CD4-positive, alpha-beta T cell (primary cell): ENCODE measurements around the gene ANKRD44. TPM values are rescaled to one million over a fixed set of nuclear protein-coding genes. Genes with fewer than 3 reads are reported as not detected.

Source experiments
- ATAC-seq: fragments of 200-7000 bp; cut with Tn5 transposase; one replicate; pipeline ENCODE4 v1.10.0; 2022; ENCODE audit warnings: mild to moderate bottlenecking; ENCODE audit not compliant: poor library complexity
- CTCF ChIA-PET: fragments of 350-600 bp; sonication (Branson Sonifier 250); formaldehyde crosslinking; loops from one replicate; lab custom pipeline; 2021; ENCODE audit warnings: antibody characterized with exemption, inconsistent platforms; lab: Charles Lee
- POLR2A ChIA-PET: fragments of 350-600 bp; sonication (Branson Sonifier 250); formaldehyde crosslinking; loops from one replicate; lab custom pipeline; 2021; ENCODE audit warnings: antibody characterized with exemption, inconsistent platforms; lab: Charles Lee
- DNase-seq, 14 experiments: peaks; one replicate each; pipeline ENCODE4 v3.0.0-alpha.2; 2013 to 2020; ENCODE audit warnings: mixed read lengths in 2 of 14
- H3K27ac ChIP-seq, 2 donors: one replicate each; pipeline versions ENCODE4 v1.5.1 to v1.7.0; 2013; ENCODE audit warnings: low read length in 2 of 2, low read depth in 1 of 2, mild to moderate bottlenecking in 1 of 2
- H3K27me3 ChIP-seq, 2 experiments: 1 replicate in 1 of 2; 2 replicates in 1 of 2; pipeline versions ENCODE4 v1.6.1 to v1.7.0; 2013; ENCODE audit warnings: low read length in 2 of 2, control low read depth in 1 of 2, mild to moderate bottlenecking in 1 of 2, moderate library complexity in 1 of 2; ENCODE audit not compliant: insufficient read depth in 2 of 2, control insufficient read depth in 1 of 2
- H3K36me3 ChIP-seq: one replicate; pipeline ENCODE4 v1.6.1; 2013; ENCODE audit warnings: low read length, control low read depth; ENCODE audit not compliant: insufficient read depth
- H3K4me1 ChIP-seq: one replicate; pipeline ENCODE4 v1.6.1; 2013; ENCODE audit warnings: low read length, control low read depth; ENCODE audit not compliant: insufficient read depth
- H3K4me3 ChIP-seq: one replicate; pipeline ENCODE4 v1.5.1; 2013; ENCODE audit warnings: mild to moderate bottlenecking, low read length, moderate library complexity
- H3K9me3 ChIP-seq, 2 experiments: 1 replicate in 1 of 2; 2 replicates in 1 of 2; pipeline versions ENCODE4 v1.6.1 to v1.7.0; 2013; ENCODE audit warnings: low read length in 2 of 2, mild to moderate bottlenecking in 2 of 2, control low read depth in 1 of 2, moderate library complexity in 1 of 2; ENCODE audit not compliant: control insufficient read depth in 1 of 2, insufficient read depth in 1 of 2
- H3K27ac Mint-ChIP-seq: one replicate; pipeline ENCODE4 v1.8.0; 2020; ENCODE audit warnings: mixed read lengths
- H3K27me3 Mint-ChIP-seq: one replicate; pipeline ENCODE4 v1.8.0; 2021; ENCODE audit warnings: mixed read lengths
- H3K36me3 Mint-ChIP-seq: one replicate; pipeline ENCODE4 v1.8.0; 2021; ENCODE audit warnings: low read depth, mixed read lengths
- H3K4me1 Mint-ChIP-seq: one replicate; pipeline ENCODE4 v1.8.0; 2021; ENCODE audit warnings: low read depth, mixed read lengths
- H3K4me3 Mint-ChIP-seq: one replicate; pipeline ENCODE4 v1.8.0; 2020; ENCODE audit warnings: mild to moderate bottlenecking, mixed read lengths
- H3K9me3 Mint-ChIP-seq: one replicate; pipeline ENCODE4 v1.8.0; 2020; ENCODE audit warnings: mixed read lengths
- intact Hi-C, 2 experiments: fragments of 100-400 bp; cut with DNase I in 1 of 2; cut with micrococcal nuclease in 1 of 2; formaldehyde crosslinking; loops; one replicate each; pipeline versions ENCODE4 v1.15.1 to v1.9.0; 2023 to 2025; cut with DNase I, micrococcal nuclease
- total RNA-seq, 174 experiments: library from RNA in 2 of 174; stranded (reverse) in 2 of 174; gene quantifications; one replicate each; pipeline ENCODE4 v1.2.3 and lab custom pipeline; 2021 to 2026
- TF ChIP-seq, protein P1 (sequence below): fragments of 200-600 bp; IDR thresholded peaks from one replicate; pipeline ENCODE4 v1.8.0; 2022; ENCODE audit warnings: antibody characterized with exemption, mild to moderate bottlenecking

ANKRD44 gene
- total RNA-seq, 2 experiments from 2014 or later, result 170 to 186 TPM

DNA sequence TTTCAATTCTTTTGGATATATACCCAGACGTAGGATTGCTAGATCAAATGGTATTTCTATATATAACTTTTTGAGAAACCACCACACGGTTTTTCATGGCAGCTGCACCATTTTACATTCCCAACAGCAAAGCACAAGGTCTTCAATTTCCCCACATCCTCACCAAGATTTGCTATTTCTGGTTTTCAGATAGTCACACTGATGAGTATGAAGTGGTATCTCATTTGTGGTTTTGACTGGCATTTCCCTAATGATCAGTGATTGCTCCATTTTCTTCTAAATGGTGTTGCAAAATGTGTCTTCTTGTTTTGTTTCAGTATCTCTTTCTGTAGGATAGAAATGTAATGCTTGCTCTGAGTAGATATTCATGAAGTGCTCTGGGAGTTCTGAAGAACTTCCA lies 52.0 kb downstream of the ANKRD44 start:
- intact Hi-C loops, result loop anchor here (5.0 kb wide), 2 partner anchors 34 to 49 kb away; no protein-coding TSS in a partner anchor
- CTCF ChIA-PET, result interaction anchor here (0.8 kb wide), 1 partner anchor 67 kb away, joined by 3 read pairs; no protein-coding TSS in a partner anchor
- no peaks in the 10 kb centered on the region for H3K36me3 ChIP-seq
- peaks cover 68% of the 10 kb centered on the region for H3K4me1 ChIP-seq
- Mint-ChIP-seq H3K36me3 (peaks cover 39% of the 10 kb centered on the region), H3K27ac (peak overlapping the region; percentile 86), H3K9me3 (peaks cover 3% of the 10 kb centered on the region), H3K4me3 (peak overlapping the region; percentile 76), H3K27me3 (no peaks in the 10 kb centered on the region), H3K4me1 (peaks cover 85% of the 10 kb centered on the region)
- TF ChIP-seq, protein P1, sequence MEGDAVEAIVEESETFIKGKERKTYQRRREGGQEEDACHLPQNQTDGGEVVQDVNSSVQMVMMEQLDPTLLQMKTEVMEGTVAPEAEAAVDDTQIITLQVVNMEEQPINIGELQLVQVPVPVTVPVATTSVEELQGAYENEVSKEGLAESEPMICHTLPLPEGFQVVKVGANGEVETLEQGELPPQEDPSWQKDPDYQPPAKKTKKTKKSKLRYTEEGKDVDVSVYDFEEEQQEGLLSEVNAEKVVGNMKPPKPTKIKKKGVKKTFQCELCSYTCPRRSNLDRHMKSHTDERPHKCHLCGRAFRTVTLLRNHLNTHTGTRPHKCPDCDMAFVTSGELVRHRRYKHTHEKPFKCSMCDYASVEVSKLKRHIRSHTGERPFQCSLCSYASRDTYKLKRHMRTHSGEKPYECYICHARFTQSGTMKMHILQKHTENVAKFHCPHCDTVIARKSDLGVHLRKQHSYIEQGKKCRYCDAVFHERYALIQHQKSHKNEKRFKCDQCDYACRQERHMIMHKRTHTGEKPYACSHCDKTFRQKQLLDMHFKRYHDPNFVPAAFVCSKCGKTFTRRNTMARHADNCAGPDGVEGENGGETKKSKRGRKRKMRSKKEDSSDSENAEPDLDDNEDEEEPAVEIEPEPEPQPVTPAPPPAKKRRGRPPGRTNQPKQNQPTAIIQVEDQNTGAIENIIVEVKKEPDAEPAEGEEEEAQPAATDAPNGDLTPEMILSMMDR, result no peak
- DNase-seq, result peak in 3 of 14 experiments; percentile 69 to 82 (median 75)
- no peaks in the 10 kb centered on the region for H3K9me3 ChIP-seq
- no peak overlapping the region for H3K4me3 ChIP-seq
- H3K27me3 ChIP-seq, result no peaks in the 10 kb centered on the region
- peak overlapping the region; percentile 32 to 65 for H3K27ac ChIP-seq
- ATAC-seq, result no peak
- POLR2A ChIA-PET, result interaction anchor here (0.6 to 4.3 kb wide), 9 partner anchors 14 to 68 kb away, joined by 3 to 29 read pairs (median 3); partner anchors contain the start of gene ANKRD44

DNA sequence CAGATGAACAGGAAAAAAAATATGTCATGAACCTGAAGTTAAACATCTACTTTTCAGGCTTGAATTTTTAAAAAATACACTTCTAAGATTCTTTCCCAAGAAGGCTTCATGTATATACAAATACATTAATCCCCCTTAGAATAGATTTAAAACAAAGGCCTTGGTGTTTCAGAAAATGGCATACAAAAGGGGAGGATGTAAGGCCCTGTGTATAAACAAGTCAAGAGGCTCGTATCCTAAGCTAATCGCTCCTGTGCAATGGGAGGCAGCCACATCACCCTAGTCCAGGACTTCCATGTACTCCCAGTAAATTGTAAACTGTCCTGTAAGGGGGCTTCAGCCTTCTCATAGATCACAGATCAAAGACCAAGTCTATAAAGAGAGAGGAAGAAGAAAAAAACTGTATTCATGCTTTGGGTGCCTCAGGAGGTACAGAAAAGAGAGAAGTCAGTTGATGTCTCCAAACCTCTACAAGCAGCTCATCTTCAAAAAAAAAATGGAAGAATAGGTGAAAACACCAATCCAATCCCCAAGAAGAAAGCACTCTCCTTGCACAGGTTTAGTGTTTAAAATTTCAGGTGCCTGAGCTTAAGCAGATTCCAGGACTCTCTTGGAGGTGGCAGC lies 53.9 kb downstream of the ANKRD44 start:
- intact Hi-C loops, result loop anchor here (2.0 to 5.0 kb wide), 3 partner anchors 36 to 51 kb away; no protein-coding TSS in a partner anchor
- Histone ChIP-seq H3K27ac (peak overlapping the region; percentile 76 to 85), H3K27me3 (no peaks in the 10 kb centered on the region), H3K9me3 (no peaks in the 10 kb centered on the region), H3K4me1 (peaks cover 50% of the 10 kb centered on the region), H3K36me3 (no peaks in the 10 kb centered on the region), H3K4me3 (peak overlapping the region; percentile 13)
- TF ChIP-seq, protein P1, result no peak
- Mint-ChIP-seq H3K27ac (peak overlapping the region; percentile 94), H3K4me3 (peak overlapping the region; percentile 75), H3K4me1 (peaks cover 83% of the 10 kb centered on the region), H3K27me3 (no peaks in the 10 kb centered on the region), H3K36me3 (peaks cover 24% of the 10 kb centered on the region), H3K9me3 (peaks cover 3% of the 10 kb centered on the region)
- ATAC-seq (peak; percentile 18), DNase-seq (peak in 2 of 14 experiments; percentile 35 to 40)
- ChIA-PET CTCF (interaction anchor here (1.2 to 2.0 kb wide), 7 partner anchors 8 to 65 kb away, joined by 3 to 7 read pairs (median 6); partner anchors contain the start of gene ANKRD44), POLR2A (interaction anchor here (0.6 to 4.3 kb wide), 25 partner anchors 8 to 67 kb away, joined by 3 to 52 read pairs (median 6); partner anchors contain the start of gene ANKRD44)

DNA sequence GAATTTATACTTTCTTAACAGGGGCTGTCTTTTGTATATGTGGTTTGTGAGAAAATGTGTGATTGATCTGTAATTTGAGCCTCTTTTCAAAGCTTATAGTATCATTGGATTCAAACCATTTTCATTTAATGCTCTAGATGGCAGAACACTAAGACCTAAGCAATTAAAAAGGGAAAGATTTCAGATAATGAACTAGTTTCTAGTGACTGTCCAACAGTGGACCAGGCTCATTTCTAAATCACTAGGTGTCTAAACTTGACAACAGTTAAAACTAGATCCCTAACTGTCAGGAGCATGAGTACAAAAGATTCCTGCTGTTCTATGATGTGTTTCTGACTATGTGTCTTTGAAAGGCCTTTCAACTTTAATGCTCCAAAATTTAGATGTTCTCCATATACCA lies 54.6 kb downstream of the ANKRD44 start:
- Mint-ChIP-seq H3K4me1 (peaks cover 84% of the 10 kb centered on the region), H3K27ac (peak overlapping the region; percentile 94), H3K36me3 (peaks cover 19% of the 10 kb centered on the region), H3K4me3 (peak overlapping the region; percentile 75), H3K9me3 (peaks cover 3% of the 10 kb centered on the region), H3K27me3 (no peaks in the 10 kb centered on the region)
- DNase-seq (no peak), ATAC-seq (peak; percentile 16)
- POLR2A ChIA-PET, result interaction anchor here (0.6 to 4.3 kb wide), 21 partner anchors 9 to 67 kb away, joined by 3 to 52 read pairs (median 6); partner anchors contain the start of gene ANKRD44
- H3K36me3 ChIP-seq, result no peaks in the 10 kb centered on the region
- H3K9me3 ChIP-seq, result no peaks in the 10 kb centered on the region
- H3K4me3 ChIP-seq, result peak overlapping the region; percentile 13
- CTCF ChIA-PET, result interaction anchor here (0.7 to 2.0 kb wide), 9 partner anchors 7 to 64 kb away, joined by 3 to 7 read pairs (median 6); partner anchors contain the start of gene ANKRD44
- H3K4me1 ChIP-seq, result peaks cover 48% of the 10 kb centered on the region
- TF ChIP-seq, protein P1, result no peak
- intact Hi-C loops, result loop anchor here (2.0 to 5.0 kb wide), 3 partner anchors 36 to 51 kb away; no protein-coding TSS in a partner anchor
- no peaks in the 10 kb centered on the region for H3K27me3 ChIP-seq
- H3K27ac ChIP-seq, result peak overlapping the region; percentile 76 to 85
